ENCODE data around the gene SMG6. TPM values are rescaled to one million over a fixed set of nuclear protein-coding genes. Genes with fewer than 3 reads are reported as not detected.
"Not testable (repeated sequence)": the region's sequence is repeated elsewhere in the genome, so short reads cannot be mapped to it uniquely, and the experiment has no call there.

Gene SMG6
- total RNA-seq, 1 donor, result 42.7 TPM

GRCh38 chr17:2262135-2262587 lies 41.4 kb downstream of the SMG6 start:
- TF ChIP-seq CTCF (IDR thresholded peaks at IDR 0.05; ENCODE audit: extremely low read depth, low read depth, low read length), result no peak
- peak overlapping the region; percentile 57 for H3K4me2 ChIP-seq (ENCODE audit: insufficient read depth, low read length)
- H2AFZ ChIP-seq (ENCODE audit: low read length), result no peak overlapping the region
- H4K20me1 ChIP-seq (ENCODE audit: insufficient read depth, low read length), result no peaks in the 10 kb centered on the region
- H3K4me1 ChIP-seq (ENCODE audit: insufficient read depth, low read length), result peaks cover 32% of the 10 kb centered on the region
- no peaks in the 10 kb centered on the region for H3K9me3 ChIP-seq (ENCODE audit: low read depth, low read length)
- peaks cover 20% of the 10 kb centered on the region for H3K79me2 ChIP-seq (ENCODE audit: insufficient read depth, low read length)
- peak overlapping the region; percentile 81 for H3K27ac ChIP-seq (ENCODE audit: low read depth, low read length)
- no peaks in the 10 kb centered on the region for H3K27me3 ChIP-seq (ENCODE audit: insufficient read depth, low read length)
- H3K4me3 ChIP-seq (ENCODE audit: insufficient read depth, low read length), result no peak overlapping the region
- peaks cover 6% of the 10 kb centered on the region for H3K36me3 ChIP-seq (ENCODE audit: insufficient read depth, low read length)
- peak; percentile 75 for DNase-seq (ENCODE audit: insufficient read length, low spot score, missing footprints)

GRCh38 chr17:2259769-2260536 lies 43.6 kb downstream of the SMG6 start:
- peaks cover 30% of the 10 kb centered on the region for H3K4me1 ChIP-seq (ENCODE audit: insufficient read depth, low read length)
- DNase-seq (ENCODE audit: insufficient read length, low spot score, missing footprints), result peak; percentile 71

GRCh38 chr17:2258830-2259229 lies 44.8 kb downstream of the SMG6 start:
- not testable (repeated sequence) for H3K9me3 ChIP-seq (ENCODE audit: low read depth, low read length); H4K20me1 ChIP-seq (ENCODE audit: insufficient read depth, low read length); H3K4me2 ChIP-seq (ENCODE audit: insufficient read depth, low read length); H3K36me3 ChIP-seq (ENCODE audit: insufficient read depth, low read length); DNase-seq (ENCODE audit: insufficient read length, low spot score, missing footprints); H2AFZ ChIP-seq (ENCODE audit: low read length); H3K27ac ChIP-seq (ENCODE audit: low read depth, low read length); H3K27me3 ChIP-seq (ENCODE audit: insufficient read depth, low read length); H3K4me3 ChIP-seq (ENCODE audit: insufficient read depth, low read length)
- Histone ChIP-seq H3K79me2 (ENCODE audit: insufficient read depth, low read length) (peaks cover 19% of the 10 kb centered on the region), H3K4me1 (ENCODE audit: insufficient read depth, low read length) (peaks cover 20% of the 10 kb centered on the region)

More at GRCh38 chr17:2259769-2260536, 43.6 kb downstream of the SMG6 start:
- no peaks in the 10 kb centered on the region for H3K9me3 ChIP-seq (ENCODE audit: low read depth, low read length)
- H3K27ac ChIP-seq (ENCODE audit: low read depth, low read length), result peak overlapping the region; percentile 2
- peaks cover 19% of the 10 kb centered on the region for H3K79me2 ChIP-seq (ENCODE audit: insufficient read depth, low read length)
- no peaks in the 10 kb centered on the region for H3K27me3 ChIP-seq (ENCODE audit: insufficient read depth, low read length)
- H3K4me2 ChIP-seq (ENCODE audit: insufficient read depth, low read length), result no peak overlapping the region
- H3K36me3 ChIP-seq (ENCODE audit: insufficient read depth, low read length), result peaks cover 4% of the 10 kb centered on the region
- no peak overlapping the region for H2AFZ ChIP-seq (ENCODE audit: low read length)
- no peak overlapping the region for H3K4me3 ChIP-seq (ENCODE audit: insufficient read depth, low read length)
- no peaks in the 10 kb centered on the region for H4K20me1 ChIP-seq (ENCODE audit: insufficient read depth, low read length)
- no peak for TF ChIP-seq CTCF (IDR thresholded peaks at IDR 0.05; ENCODE audit: extremely low read depth, low read depth, low read length)

GRCh38 chr17:2253768-2254406 lies 49.7 kb downstream of the SMG6 start:
- no peak for TF ChIP-seq CTCF (IDR thresholded peaks at IDR 0.05; ENCODE audit: extremely low read depth, low read depth, low read length)
- H3K79me2 ChIP-seq (ENCODE audit: insufficient read depth, low read length), result peaks cover 11% of the 10 kb centered on the region
- H3K36me3 ChIP-seq (ENCODE audit: insufficient read depth, low read length), result peaks cover 4% of the 10 kb centered on the region
- no peak overlapping the region for H3K4me2 ChIP-seq (ENCODE audit: insufficient read depth, low read length)
- H3K4me3 ChIP-seq (ENCODE audit: insufficient read depth, low read length), result no peak overlapping the region
- no peaks in the 10 kb centered on the region for H3K27me3 ChIP-seq (ENCODE audit: insufficient read depth, low read length)
- no peaks in the 10 kb centered on the region for H4K20me1 ChIP-seq (ENCODE audit: insufficient read depth, low read length)
- H3K27ac ChIP-seq (ENCODE audit: low read depth, low read length), result no peak overlapping the region
- no peak overlapping the region for H2AFZ ChIP-seq (ENCODE audit: low read length)
- no peaks in the 10 kb centered on the region for H3K9me3 ChIP-seq (ENCODE audit: low read depth, low read length)
- peaks cover 31% of the 10 kb centered on the region for H3K4me1 ChIP-seq (ENCODE audit: insufficient read depth, low read length)
- peak; percentile 76 for DNase-seq (ENCODE audit: insufficient read length, low spot score, missing footprints)

Measured in osteoblast (primary cell).